HFF-Myc (cell line): ENCODE results near the gene B3GNT4.
"Not testable (repeated sequence)": the region's sequence is repeated elsewhere in the genome, so short reads cannot be mapped to it uniquely, and the experiment has no call there.

ENCODE experiments used
- DNase-seq: peaks from one replicate; pipeline ENCODE4 v3.0.0-alpha.2; 2011; ENCODE audit warnings: low read depth; ENCODE audit errors: extremely low read depth
- H3K4me3 ChIP-seq: replicated peaks from 2 replicates; pipeline ENCODE4 v1.5.1; 2011; ENCODE audit warnings: low read depth, mild to moderate bottlenecking, control low read depth, low read length
- TF ChIP-seq, protein P1 (sequence below): IDR thresholded peaks from 2 replicates; pipeline ENCODE4 v1.5.1; 2012; ENCODE audit warnings: mild to moderate bottlenecking, low read depth, low read length, control low read depth; ENCODE audit errors: missing control alignments

B3GNT4 gene

DNA sequence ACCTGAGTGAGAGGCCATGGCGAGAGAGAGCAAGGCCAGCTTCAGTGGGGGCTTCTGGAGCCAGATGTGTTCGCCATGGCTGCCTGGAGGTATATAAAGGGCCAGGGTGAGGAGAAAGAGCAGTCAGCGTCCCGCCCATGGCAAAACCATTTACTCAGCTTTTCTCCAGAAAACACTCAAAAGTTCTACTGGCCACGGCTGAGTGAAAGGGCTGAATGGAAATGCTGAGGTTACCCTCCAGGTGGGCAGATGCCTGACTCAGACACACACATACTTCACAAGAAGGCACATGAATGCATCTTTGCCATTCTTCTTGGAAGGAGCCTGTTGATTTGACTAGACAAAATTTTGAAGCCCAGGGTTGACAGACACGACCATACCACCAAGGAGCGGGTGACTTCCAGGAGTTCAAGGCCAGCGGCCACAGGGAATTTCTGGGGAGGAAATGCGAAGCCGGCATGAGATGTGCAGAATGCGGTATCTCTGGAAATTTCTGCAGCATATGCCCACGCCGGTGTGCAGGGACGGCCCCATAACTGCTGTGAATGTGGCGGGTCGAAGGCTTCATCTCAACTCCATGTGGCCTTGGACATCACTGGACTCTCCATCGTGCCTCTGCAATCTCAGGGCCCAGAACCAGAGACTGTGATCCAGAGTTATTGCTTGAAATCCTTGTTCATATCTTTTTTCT lies 29.2 kb upstream of the B3GNT4 start, which contains the start of gene IL31:
TSS of gene IL31 (minus strand) at position 67 of the 691 bp plus-strand sequence. CDS start at position 18, 49 bp downstream.
- no peak for DNase-seq
- TF ChIP-seq, protein P1, sequence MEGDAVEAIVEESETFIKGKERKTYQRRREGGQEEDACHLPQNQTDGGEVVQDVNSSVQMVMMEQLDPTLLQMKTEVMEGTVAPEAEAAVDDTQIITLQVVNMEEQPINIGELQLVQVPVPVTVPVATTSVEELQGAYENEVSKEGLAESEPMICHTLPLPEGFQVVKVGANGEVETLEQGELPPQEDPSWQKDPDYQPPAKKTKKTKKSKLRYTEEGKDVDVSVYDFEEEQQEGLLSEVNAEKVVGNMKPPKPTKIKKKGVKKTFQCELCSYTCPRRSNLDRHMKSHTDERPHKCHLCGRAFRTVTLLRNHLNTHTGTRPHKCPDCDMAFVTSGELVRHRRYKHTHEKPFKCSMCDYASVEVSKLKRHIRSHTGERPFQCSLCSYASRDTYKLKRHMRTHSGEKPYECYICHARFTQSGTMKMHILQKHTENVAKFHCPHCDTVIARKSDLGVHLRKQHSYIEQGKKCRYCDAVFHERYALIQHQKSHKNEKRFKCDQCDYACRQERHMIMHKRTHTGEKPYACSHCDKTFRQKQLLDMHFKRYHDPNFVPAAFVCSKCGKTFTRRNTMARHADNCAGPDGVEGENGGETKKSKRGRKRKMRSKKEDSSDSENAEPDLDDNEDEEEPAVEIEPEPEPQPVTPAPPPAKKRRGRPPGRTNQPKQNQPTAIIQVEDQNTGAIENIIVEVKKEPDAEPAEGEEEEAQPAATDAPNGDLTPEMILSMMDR, result no peak
- no peak within 1 kb of the TSS for H3K4me3 ChIP-seq

GRCh38 chr12:122176473-122176872 lies 27.0 kb upstream of the B3GNT4 start:
- not testable (repeated sequence) for DNase-seq, H3K4me3 ChIP-seq

GRCh38 chr12:122182887-122183587 lies 20.5 kb upstream of the B3GNT4 start, which contains the start of gene LRRC43:
LRRC43 (plus strand) TSS chr12:122183123; CDS start chr12:122183145, 22 bp downstream.
- TF ChIP-seq, protein P1, result no peak
- no peak for DNase-seq
- H3K4me3 ChIP-seq, result peak within 1 kb of the TSS; percentile 42

DNA sequence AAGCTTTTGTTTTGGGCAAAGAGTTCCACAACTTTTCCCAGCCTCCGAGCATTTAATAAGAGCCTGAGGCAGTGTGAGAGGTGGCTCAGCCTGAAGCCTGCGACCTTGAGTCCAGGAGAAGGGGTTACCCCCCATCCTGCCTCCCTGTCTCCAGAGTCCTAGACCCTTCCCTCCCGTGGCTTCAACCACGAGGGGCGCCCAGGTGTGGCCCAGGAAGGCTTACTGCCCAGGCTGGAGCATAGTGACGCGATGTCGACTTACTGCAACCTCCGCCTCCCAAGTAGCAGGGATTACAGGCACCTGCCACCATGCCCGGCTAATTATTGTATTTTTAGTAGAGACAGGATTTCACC lies 19.9 kb upstream of the B3GNT4 start:
- TF ChIP-seq, protein P1, result no peak
- peak overlapping the region; percentile 42 for H3K4me3 ChIP-seq
- no peak for DNase-seq

DNA sequence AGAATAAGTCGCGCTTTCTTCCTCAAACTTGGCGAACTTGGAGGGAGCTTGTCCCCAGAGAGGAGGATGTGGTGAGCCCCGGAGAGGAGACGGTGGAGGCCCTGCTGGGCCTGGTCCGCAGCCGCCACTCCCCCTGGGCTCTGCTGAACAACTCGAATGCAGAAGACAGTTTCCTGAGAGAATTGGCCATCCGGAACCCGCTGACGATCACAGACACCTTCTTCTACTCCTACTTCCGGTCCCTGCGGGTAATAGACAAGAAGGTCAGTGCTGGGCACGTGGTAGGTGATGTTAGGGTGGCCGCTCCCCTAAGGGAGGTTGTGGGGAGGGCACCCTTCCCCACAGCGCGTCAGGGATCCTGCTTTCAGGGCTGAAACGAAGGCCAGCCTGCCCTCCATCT lies 19.0 kb upstream of the B3GNT4 start:
- no peak for DNase-seq
- TF ChIP-seq, protein P1, result no peak
- H3K4me3 ChIP-seq, result no peak overlapping the region

GRCh38 chr12:122185079-122185478 lies 18.4 kb upstream of the B3GNT4 start:
- TF ChIP-seq, protein P1, result no peak
- no peak for DNase-seq

GRCh38 chr12:122185494-122186082 lies 17.9 kb upstream of the B3GNT4 start:
- DNase-seq, result no peak
- H3K4me3 ChIP-seq, result no peak overlapping the region
- TF ChIP-seq, protein P1, result no peak

More at GRCh38 chr12:122185079-122185478, 18.4 kb upstream of the B3GNT4 start:
- H3K4me3 ChIP-seq, result no peak overlapping the region
